Spleen (tissue), 11 donors: ENCODE data around the gene PHAX. TPM values are rescaled to one million over a fixed set of nuclear protein-coding genes. Genes with fewer than 3 reads are reported as not detected.
"Not testable (repeated sequence)": the region's sequence is repeated elsewhere in the genome, so short reads cannot be mapped to it uniquely, and the experiment has no call there.

Experiments
- DNase-seq: peaks from one replicate; pipeline ENCODE4 v3.0.0-alpha.2; 2020
- H3K27ac ChIP-seq, 8 donors: fragments of 200-600 bp; sonication (generic) in 7 of 8; 1 replicate in 4 of 8; 2 replicates in 4 of 8; pipeline versions ENCODE4 v1.5.0 to v1.8.0; 2016 to 2021; ENCODE audit warnings: inconsistent platforms in 4 of 8, mild to moderate bottlenecking in 4 of 8, moderate library complexity in 1 of 8
- H3K27me3 ChIP-seq, 7 donors: fragments of 200-600 bp; sonication (generic) in 6 of 7; replicated peaks in 1 of 7; 1 replicate in 4 of 7; 2 replicates in 3 of 7; pipeline versions ENCODE4 v1.5.0 to v1.8.0; 2016 to 2021; ENCODE audit warnings: inconsistent platforms in 3 of 7, mild to moderate bottlenecking in 1 of 7
- H3K36me3 ChIP-seq, 6 donors: fragments of 200-600 bp; sonication (generic) in 5 of 6; 1 replicate in 4 of 6; 2 replicates in 2 of 6; pipeline versions ENCODE4 v1.5.0 to v1.8.0; 2016 to 2021; ENCODE audit warnings: inconsistent platforms in 2 of 6
- H3K4me1 ChIP-seq, 6 donors: fragments of 200-600 bp; sonication (generic) in 5 of 6; 1 replicate in 3 of 6; 2 replicates in 3 of 6; pipeline versions ENCODE4 v1.5.0 to v1.8.0; 2016 to 2021; ENCODE audit warnings: inconsistent platforms in 3 of 6
- H3K4me3 ChIP-seq, 8 donors: fragments of 200-600 bp; sonication (generic) in 7 of 8; 1 replicate in 4 of 8; 2 replicates in 4 of 8; pipeline versions ENCODE4 v1.5.0 to v1.8.0; 2016 to 2021; ENCODE audit warnings: inconsistent platforms in 4 of 8, mild to moderate bottlenecking in 4 of 8, moderate library complexity in 2 of 8
- H3K9me3 ChIP-seq, 8 donors: fragments of 200-600 bp; sonication (generic) in 7 of 8; 1 replicate in 4 of 8; 2 replicates in 4 of 8; pipeline versions ENCODE4 v1.5.0 to v1.8.0; 2016 to 2021; ENCODE audit warnings: inconsistent platforms in 4 of 8
- CTCF ChIP-seq, 11 experiments: fragments of 200-600 bp in 7 of 11; fragments of 450-650 bp in 4 of 11; sonication (generic) in 4 of 11; IDR thresholded peaks in 8 of 11; conservative IDR thresholded peaks in 3 of 11; 1 replicate in 7 of 11; 2 replicates in 4 of 11; pipeline versions ENCODE4 v1.4.0 to v1.8.0; 2016 to 2021; ENCODE audit warnings: antibody characterized with exemption in 11 of 11, inconsistent platforms in 4 of 11, mild to moderate bottlenecking in 1 of 11
- POLR2A ChIP-seq, 3 donors: fragments of 450-650 bp; IDR thresholded peaks; one replicate each; pipeline ENCODE4 v1.5.1; 2017; ENCODE audit warnings: antibody characterized with exemption in 3 of 3, mild to moderate bottlenecking in 1 of 3
- POLR2AphosphoS5 ChIP-seq, 3 donors: sonication (generic); formaldehyde crosslinking; IDR thresholded peaks; one replicate each; pipeline ENCODE4 v1.5.1; 2017; ENCODE audit warnings: antibody characterized with exemption in 3 of 3
- WGBS, 5 donors: extraction: QIAGEN DNeasy Blood & Tissue Kit in 3 of 5; methylation state at CpG; one replicate each; pipeline versions ENCODE4 v1.1.5 to v1.1.7; 2013 to 2018; 5-methylcytosine and 5-hydroxymethylcytosine counted together
- intact Hi-C: fragments of 100-400 bp; cut with DNase I; formaldehyde crosslinking; loops from one replicate; pipeline ENCODE4 v1.15.0; 2023; ENCODE audit warnings: low total_unique reads
- polyA plus RNA-seq, 3 donors: library from polyadenylated mRNA; stranded (reverse); fragments of 200-250 nt; gene quantifications; one replicate each; pipeline ENCODE4 v1.2.1, GENCODE V29; 2013
- total RNA-seq, 7 donors: library from RNA; depleted of rRNA in 3 of 7; stranded (reverse); fragments of >200 nt in 3 of 7; fragmentation: NEBNext Ultra II Directional in 4 of 7; extraction: Animal tissue kit (Norgen Biotek cat#: 25700) in 4 of 7; gene quantifications; one replicate each; pipeline versions ENCODE4 v1.1.0 to v1.2.1, GENCODE V29; 2016 to 2021
- donor health status: healthy with polysubstance abuse.
- donor health status: DM: no; HTN: no; CAD: no; lungs with moderate emphysema.
- donor health status: DM: no; HTN: no; CAD: no.
- donor health status: Bipolar disorder and iron deficiency.
- donor health status: healthy.
- donor health status: DM: no; HTN: no; CAD: no.
- donor health status: DM: yes; HTN: yes; CAD: no.

PHAX gene
- total and polyA plus RNA-seq, 10 donors = 9.8 to 44.5 (median 25.8) TPM

DNA sequence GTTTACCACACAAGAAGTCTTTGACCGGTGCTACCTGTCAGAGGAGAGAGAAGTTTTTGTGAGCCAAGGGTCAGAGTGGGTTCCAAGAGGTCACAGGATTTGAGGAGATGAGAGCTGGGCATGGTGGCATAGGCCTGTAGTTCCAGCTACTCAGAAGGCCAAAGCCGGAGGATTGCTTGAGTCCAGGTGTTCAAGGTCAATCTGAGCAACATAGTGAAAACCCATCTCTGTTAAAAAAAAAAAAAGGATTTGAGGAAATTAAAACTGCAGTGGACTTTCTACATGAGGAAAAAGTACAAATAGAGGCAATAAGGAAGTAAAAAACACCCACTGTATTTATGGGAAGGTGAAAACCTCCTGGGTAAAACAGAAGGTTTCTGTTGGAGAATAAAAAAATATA lies 63.8 kb downstream of the PHAX start:
- TF ChIP-seq POLR2A (IDR thresholded peaks at IDR 0.05) = no peak
- TF ChIP-seq CTCF (IDR thresholded peaks at IDR 0.05 in 8 of 11, conservative IDR thresholded peaks at IDR 0.05 in 3 of 11) = no peak
- TF ChIP-seq POLR2AphosphoS5 (IDR thresholded peaks at IDR 0.05) = no peak
- Histone ChIP-seq H3K27ac (no peak overlapping the region), H3K4me3 (no peak overlapping the region), H3K27me3 (no peaks in the 10 kb centered on the region), H3K36me3 (no peaks in the 10 kb centered on the region), H3K4me1 (no peaks in the 10 kb centered on the region), H3K9me3 (peaks cover 0 to 8% (median 5%) of the 10 kb centered on the region in 8 donors)
- intact Hi-C loops = no loop called here
- DNase-seq = no peak
- WGBS, 5 donors = 87 to 96% (median 92%) methylated on average over 2 of the region's 2 CpGs

DNA sequence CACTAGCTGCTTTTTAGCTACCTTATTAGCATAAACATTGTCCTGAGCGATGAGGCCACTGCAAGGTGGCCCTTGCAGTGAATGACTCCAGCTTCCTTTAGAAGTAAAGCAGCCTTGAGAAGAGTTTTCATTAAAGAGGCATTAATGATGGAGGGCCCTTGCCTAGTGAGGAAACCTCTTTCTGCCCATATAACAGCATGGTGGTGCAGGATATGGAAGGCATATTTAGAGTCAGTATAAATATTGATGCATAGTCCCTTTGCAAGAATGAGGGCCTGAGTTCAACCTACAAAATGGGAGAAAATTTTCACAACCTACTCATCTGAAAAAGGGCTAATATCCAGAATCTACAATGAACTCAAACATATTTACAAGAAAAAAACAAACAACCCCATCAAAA lies 69.4 kb downstream of the PHAX start:
- WGBS, 5 donors = 89 to 100% (median 100%) methylated on average over 1 of the region's 1 CpG
- not testable (repeated sequence) for DNase-seq

GRCh38 chr5:126671681-126672080 lies 70.9 kb downstream of the PHAX start:
- H3K27ac ChIP-seq, H3K27me3 ChIP-seq, H3K4me3 ChIP-seq, intact Hi-C loops, H3K36me3 ChIP-seq, H3K4me1 ChIP-seq, DNase-seq: not testable (repeated sequence)
- peaks cover 5 to 16% (median 13%) of the 10 kb centered on the region in 8 donors for H3K9me3 ChIP-seq
- WGBS, 5 donors = 75 to 89% (median 81%) methylated on average over 3 of the region's 3 CpGs

More for the DNA sequence above, 69.4 kb downstream of the PHAX start:
- peaks cover 5 to 16% (median 13%) of the 10 kb centered on the region in 8 donors for H3K9me3 ChIP-seq
- H3K27me3 ChIP-seq, H3K4me1 ChIP-seq, H3K27ac ChIP-seq, H3K4me3 ChIP-seq, H3K36me3 ChIP-seq, intact Hi-C loops: not testable (repeated sequence)

DNA sequence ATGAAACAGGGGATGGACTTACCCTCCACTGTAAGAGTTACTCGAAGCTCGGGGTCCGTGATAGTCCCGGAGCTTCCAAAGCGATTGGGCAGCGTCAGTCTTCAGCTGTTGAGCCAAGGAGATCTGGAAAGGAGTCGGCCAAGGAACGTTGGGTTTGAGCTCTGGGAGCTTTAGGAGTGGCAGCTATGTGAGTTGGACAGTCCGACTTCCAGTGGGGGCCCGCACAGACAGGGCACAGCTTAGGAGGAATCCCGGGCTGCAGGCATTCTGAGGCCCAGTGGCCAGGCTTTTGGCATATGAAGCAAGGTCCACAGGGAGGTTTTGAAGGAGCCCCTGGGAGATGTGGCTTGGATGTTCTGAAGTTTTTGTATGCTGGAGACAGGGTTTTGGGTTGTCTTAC lies 72.7 kb downstream of the PHAX start:
- intact Hi-C loops = no loop called here
- 78 to 94% (median 83%) methylated on average over 10 to 11 of the region's 11 CpGs for WGBS, 5 donors
- TF ChIP-seq CTCF (IDR thresholded peaks at IDR 0.05 in 8 of 11, conservative IDR thresholded peaks at IDR 0.05 in 3 of 11) (no peak), POLR2AphosphoS5 (IDR thresholded peaks at IDR 0.05) (no peak), POLR2A (IDR thresholded peaks at IDR 0.05) (no peak)
- peaks cover 5 to 16% (median 13%) of the 10 kb centered on the region in 8 donors for H3K9me3 ChIP-seq
- no peaks in the 10 kb centered on the region for H3K27me3 ChIP-seq
- no peak for DNase-seq
- no peak overlapping the region for H3K4me3 ChIP-seq
- H3K36me3 ChIP-seq = no peaks in the 10 kb centered on the region
- H3K27ac ChIP-seq = no peak overlapping the region
- peaks cover 0 to 5% (median 3%) of the 10 kb centered on the region in 6 donors for H3K4me1 ChIP-seq

DNA sequence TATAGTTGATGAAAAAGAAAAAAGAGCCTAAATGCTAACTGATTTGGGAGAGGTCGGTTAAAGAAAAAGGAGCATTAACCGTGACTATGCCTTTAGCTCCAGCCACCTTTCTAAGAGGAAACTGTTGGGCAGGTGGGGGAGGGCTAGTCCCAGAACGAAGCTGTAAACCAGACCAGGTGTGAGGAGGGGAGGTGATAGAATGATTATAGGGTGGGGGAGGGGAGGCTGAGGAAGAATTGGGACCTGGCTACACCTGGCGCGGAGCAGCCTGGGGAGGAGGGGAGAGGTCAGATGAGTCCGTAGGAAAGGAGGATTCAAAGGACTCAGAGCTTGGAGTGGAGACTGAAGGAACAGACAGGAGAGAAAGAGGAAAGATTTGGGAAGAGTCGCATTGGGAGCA lies 73.4 kb downstream of the PHAX start:
- DNase-seq = no peak
- H3K4me3 ChIP-seq = no peak overlapping the region
- H3K36me3 ChIP-seq = no peaks in the 10 kb centered on the region
- TF ChIP-seq POLR2AphosphoS5 (IDR thresholded peaks at IDR 0.05) (no peak), POLR2A (IDR thresholded peaks at IDR 0.05) (no peak), CTCF (IDR thresholded peaks at IDR 0.05 in 8 of 11, conservative IDR thresholded peaks at IDR 0.05 in 3 of 11) (no peak)
- WGBS, 5 donors = 73 to 80% (median 78%) methylated on average over 7 of the region's 7 CpGs
- no peak overlapping the region for H3K27ac ChIP-seq
- H3K27me3 ChIP-seq = no peaks in the 10 kb centered on the region
- intact Hi-C loops = no loop called here
- H3K4me1 ChIP-seq = peaks cover 0 to 5% (median 3%) of the 10 kb centered on the region in 6 donors
- H3K9me3 ChIP-seq = peaks cover 5 to 14% (median 12%) of the 10 kb centered on the region in 8 donors
